Astrocyte (in vitro differentiated cells and primary cell): ENCODE results near the gene SLC39A3. TPM values are rescaled to one million over a fixed set of nuclear protein-coding genes. Genes with fewer than 3 reads are reported as not detected.

Experiments used
- DNase-seq: peaks from one replicate; pipeline ENCODE4 v3.0.0-alpha.2; 2010; ENCODE audit warnings: low read depth
- FAIRE-seq: peaks from 2 replicates; lab custom pipeline; 2011; peaks lifted over from hg19 to GRCh38; lab: Jason Lieb, UNC
- H2AFZ ChIP-seq: 2 replicates; pipeline ENCODE4 v1.6.0; 2012; ENCODE audit warnings: low read depth, low read length, inconsistent platforms
- H3K27ac ChIP-seq: 2 replicates; pipeline ENCODE4 v1.5.1; 2011; ENCODE audit warnings: low read depth, low read length, inconsistent platforms
- H3K27me3 ChIP-seq: 2 replicates; pipeline ENCODE4 v1.6.0; 2011; ENCODE audit warnings: low read length, inconsistent platforms; ENCODE audit not compliant: insufficient read depth
- H3K36me3 ChIP-seq: 2 replicates; pipeline ENCODE4 v1.5.1; 2011; ENCODE audit warnings: low read length, inconsistent platforms; ENCODE audit not compliant: insufficient read depth
- H3K4me1 ChIP-seq: 2 replicates; pipeline ENCODE4 v1.5.1; 2011; ENCODE audit warnings: low read length, inconsistent platforms; ENCODE audit not compliant: insufficient read depth
- H3K4me2 ChIP-seq: 2 replicates; pipeline ENCODE4 v1.6.0; 2012; ENCODE audit warnings: low read length, inconsistent platforms
- H3K4me3 ChIP-seq: 2 replicates; pipeline ENCODE4 v1.5.1; 2011; ENCODE audit warnings: low read depth, mild to moderate bottlenecking, low read length, inconsistent platforms; ENCODE audit not compliant: insufficient read depth
- H3K79me2 ChIP-seq: 2 replicates; pipeline ENCODE4 v1.6.0; 2012; ENCODE audit warnings: mild to moderate bottlenecking, low read length, inconsistent platforms; ENCODE audit not compliant: insufficient read depth
- H3K9ac ChIP-seq: 2 replicates; pipeline ENCODE4 v1.6.0; 2012; ENCODE audit warnings: mild to moderate bottlenecking, low read length, inconsistent platforms
- H3K9me3 ChIP-seq: 2 replicates; pipeline ENCODE4 v1.5.1; 2012; ENCODE audit warnings: low read depth, mild to moderate bottlenecking, low read length, inconsistent platforms; ENCODE audit not compliant: insufficient read depth
- H4K20me1 ChIP-seq: 2 replicates; pipeline ENCODE4 v1.6.0; 2012; ENCODE audit warnings: low read length, inconsistent platforms; ENCODE audit not compliant: insufficient read depth
- H3K27ac Mint-ChIP-seq: one replicate; pipeline ENCODE4 v1.8.0; 2021; ENCODE audit warnings: mild to moderate bottlenecking, mixed read lengths; ENCODE audit not compliant: unreplicated experiment
- H3K27me3 Mint-ChIP-seq: one replicate; pipeline ENCODE4 v1.8.0; 2021; ENCODE audit warnings: low read depth, mixed read lengths; ENCODE audit not compliant: unreplicated experiment
- H3K36me3 Mint-ChIP-seq: one replicate; pipeline ENCODE4 v1.8.0; 2021; ENCODE audit warnings: low read depth, mixed read lengths; ENCODE audit not compliant: unreplicated experiment
- H3K4me1 Mint-ChIP-seq: one replicate; pipeline ENCODE4 v1.8.0; 2021; ENCODE audit warnings: low read depth, mixed read lengths; ENCODE audit not compliant: unreplicated experiment
- H3K4me3 Mint-ChIP-seq: one replicate; pipeline ENCODE4 v1.8.0; 2021; ENCODE audit warnings: mild to moderate bottlenecking, moderate library complexity, mixed read lengths; ENCODE audit not compliant: unreplicated experiment
- H3K9me3 Mint-ChIP-seq: one replicate; pipeline ENCODE4 v1.8.0; 2021; ENCODE audit warnings: mild to moderate bottlenecking, mixed read lengths; ENCODE audit not compliant: unreplicated experiment
- CTCF ChIP-seq: IDR thresholded peaks from 2 replicates; pipeline ENCODE4 v1.5.1; 2011; ENCODE audit warnings: low read depth, mild to moderate bottlenecking, inconsistent platforms, low read length, moderate library complexity; ENCODE audit not compliant: insufficient read depth
- EZH2 ChIP-seq: IDR thresholded peaks from 2 replicates; pipeline ENCODE4 v1.6.1; 2012; ENCODE audit warnings: mild to moderate bottlenecking, low read length, inconsistent platforms; ENCODE audit not compliant: insufficient read depth
- total RNA-seq: library from RNA; stranded (reverse); gene quantifications from 2 replicates; pipeline ENCODE4 v1.2.1, GENCODE V29; 2021

Gene SLC39A3
- total RNA-seq, 1 donor from 2014 or later = 30.0 TPM

DNA sequence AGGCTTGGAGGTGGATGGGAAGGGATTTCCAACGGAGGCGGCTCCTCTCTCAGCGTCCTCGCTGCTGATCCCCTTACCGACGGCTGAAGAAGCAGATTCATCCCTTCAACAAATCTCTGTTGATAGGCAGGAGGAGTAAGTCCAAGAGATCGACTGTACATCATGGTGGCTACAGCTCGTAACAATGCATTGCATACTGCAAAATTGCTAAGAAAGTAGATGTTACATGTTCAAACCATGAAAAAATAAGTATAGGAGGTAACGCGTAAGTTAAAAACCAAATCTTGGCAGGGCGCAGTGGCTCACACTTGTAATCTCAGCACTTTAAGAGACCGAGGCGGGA lies 468 bp upstream of the SLC39A3 start:
- Mint-ChIP-seq H3K9me3 (no peaks in the 10 kb centered on the region), H3K4me3 (peak overlapping the region; percentile 68), H3K4me1 (no peaks in the 10 kb centered on the region), H3K27ac (no peak overlapping the region), H3K36me3 (peaks cover 15% of the 10 kb centered on the region), H3K27me3 (peaks cover 31% of the 10 kb centered on the region)
- H3K4me2 ChIP-seq = no peak overlapping the region
- H3K4me1 ChIP-seq = peaks cover 5% of the 10 kb centered on the region
- no peak overlapping the region for H3K27ac ChIP-seq
- peaks cover 12% of the 10 kb centered on the region for H4K20me1 ChIP-seq
- H3K27me3 ChIP-seq = no peaks in the 10 kb centered on the region
- peaks cover 7% of the 10 kb centered on the region for H3K79me2 ChIP-seq
- peaks cover 5% of the 10 kb centered on the region for H3K36me3 ChIP-seq
- H3K9me3 ChIP-seq = peaks cover 3% of the 10 kb centered on the region
- DNase-seq = no peak
- no peak overlapping the region for H2AFZ ChIP-seq
- FAIRE-seq = peak; percentile 13
- H3K9ac ChIP-seq = no peak overlapping the region
- TF ChIP-seq EZH2 = no peak
- TF ChIP-seq CTCF = no peak
- H3K4me3 ChIP-seq = no peak overlapping the region

DNA sequence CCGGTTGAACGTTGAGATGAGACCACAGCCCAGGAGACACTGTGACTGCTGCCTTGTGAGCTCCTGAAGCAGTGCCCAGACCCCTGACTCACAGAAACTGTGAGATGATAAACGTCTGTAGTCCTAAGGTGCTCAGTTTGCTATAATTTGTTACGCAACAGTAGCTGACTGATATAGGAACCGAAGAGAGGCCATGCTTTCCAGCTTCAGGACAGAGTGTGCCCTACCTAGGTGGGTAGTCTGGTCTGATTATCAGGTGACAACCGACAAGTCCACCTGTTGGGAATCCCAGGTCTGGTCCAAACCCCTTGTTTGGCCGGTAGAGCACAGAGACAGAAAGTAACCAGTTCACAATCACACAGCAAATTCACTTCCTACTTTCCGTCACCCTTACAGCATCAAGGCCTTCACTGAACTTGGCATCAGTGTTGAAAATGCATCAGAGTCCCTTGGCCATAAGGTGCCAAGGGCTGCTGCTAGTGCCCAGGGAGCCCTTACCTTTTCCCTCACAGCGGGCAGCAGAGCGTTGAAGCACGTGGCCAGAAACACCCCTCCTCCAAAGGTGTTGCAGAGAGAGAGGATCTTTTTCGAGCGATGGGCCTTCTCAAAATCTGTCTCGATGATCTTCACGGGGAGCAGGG lies 3.1 kb downstream of the SLC39A3 start:
- no peak for FAIRE-seq
- TF ChIP-seq EZH2 (no peak), CTCF (no peak)

DNA sequence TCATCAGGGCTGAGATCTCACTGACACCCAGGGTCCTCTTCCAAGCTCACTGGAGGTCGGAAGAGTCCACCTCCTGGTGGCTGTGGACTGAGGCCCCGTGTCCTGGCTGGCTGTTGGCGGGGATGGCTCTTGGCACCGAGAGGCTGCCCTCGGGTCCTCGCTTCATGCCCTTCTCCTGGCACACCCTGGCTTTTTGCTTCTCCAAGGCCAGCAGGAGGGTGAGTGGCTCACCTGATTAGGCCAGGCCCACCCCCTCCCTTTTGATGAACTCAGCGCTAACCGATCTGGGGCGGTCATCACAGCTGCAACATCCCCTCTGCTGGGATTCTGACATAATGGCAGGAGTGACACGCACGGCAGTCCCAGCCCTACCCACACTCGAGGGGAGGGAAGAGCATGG lies 4.4 kb downstream of the SLC39A3 start:
- TF ChIP-seq EZH2 (no peak), CTCF (no peak)
- Histone ChIP-seq H3K9ac (no peak overlapping the region), H3K9me3 (peaks cover 3% of the 10 kb centered on the region), H3K4me1 (peaks cover 5% of the 10 kb centered on the region), H3K4me2 (no peak overlapping the region), H3K4me3 (no peak overlapping the region), H3K36me3 (peaks cover 5% of the 10 kb centered on the region), H2AFZ (no peak overlapping the region), H3K27ac (no peak overlapping the region), H4K20me1 (peaks cover 12% of the 10 kb centered on the region), H3K27me3 (no peaks in the 10 kb centered on the region), H3K79me2 (peaks cover 7% of the 10 kb centered on the region)
- H3K36me3 Mint-ChIP-seq = peaks cover 19% of the 10 kb centered on the region
- H3K9me3 Mint-ChIP-seq = no peaks in the 10 kb centered on the region
- peaks cover 3% of the 10 kb centered on the region for H3K27me3 Mint-ChIP-seq
- no peaks in the 10 kb centered on the region for H3K4me1 Mint-ChIP-seq
- H3K27ac Mint-ChIP-seq = no peak overlapping the region
- DNase-seq (no peak), FAIRE-seq (no peak)
- H3K4me3 Mint-ChIP-seq = no peak overlapping the region

More for the DNA sequence above, 3.1 kb downstream of the SLC39A3 start:
- H3K36me3 Mint-ChIP-seq = peaks cover 19% of the 10 kb centered on the region
- no peak for DNase-seq
- Histone ChIP-seq H4K20me1 (peaks cover 12% of the 10 kb centered on the region), H3K4me3 (no peak overlapping the region), H3K79me2 (peaks cover 7% of the 10 kb centered on the region), H3K27ac (no peak overlapping the region), H3K36me3 (peaks cover 5% of the 10 kb centered on the region), H3K4me1 (peaks cover 5% of the 10 kb centered on the region), H3K27me3 (no peaks in the 10 kb centered on the region), H3K9ac (no peak overlapping the region), H3K4me2 (no peak overlapping the region), H2AFZ (no peak overlapping the region), H3K9me3 (peaks cover 3% of the 10 kb centered on the region)
- H3K27me3 Mint-ChIP-seq = peaks cover 6% of the 10 kb centered on the region
- no peak overlapping the region for H3K27ac Mint-ChIP-seq
- H3K4me3 Mint-ChIP-seq = no peak overlapping the region
- no peaks in the 10 kb centered on the region for H3K9me3 Mint-ChIP-seq
- no peaks in the 10 kb centered on the region for H3K4me1 Mint-ChIP-seq
